ENCODE results near the gene ROR2.

GRCh38 chr9:91775011-91775707, 174.9 kb downstream of the ROR2 start:
- TF ChIP-seq TCF4 (CRISPR knock-in tag; IDR thresholded peaks at IDR 0.05; ENCODE audit: borderline replicate concordance): no peak
- TF ChIP-seq ESRRG (CRISPR knock-in tag; IDR thresholded peaks at IDR 0.05): no peak
- no peak for TF ChIP-seq RARB (CRISPR knock-in tag; IDR thresholded peaks at IDR 0.05)
- no peak for TF ChIP-seq ZNF70 (CRISPR knock-in tag; IDR thresholded peaks at IDR 0.05)
- no peak for TF ChIP-seq CSDC2 (CRISPR knock-in tag; IDR thresholded peaks at IDR 0.05)
- no peak for TF ChIP-seq PATZ1 (CRISPR knock-in tag; IDR thresholded peaks at IDR 0.05; ENCODE audit: borderline replicate concordance)
- no peak for TF ChIP-seq CSRNP3 (CRISPR knock-in tag; IDR thresholded peaks at IDR 0.05)
- no peak for TF ChIP-seq ARNTL (CRISPR knock-in tag; IDR thresholded peaks at IDR 0.05; ENCODE audit: borderline replicate concordance, low read depth)
- TF ChIP-seq ZNF565 (CRISPR knock-in tag; conservative IDR thresholded peaks at IDR 0.05; ENCODE audit: low read depth): no peak
- TF ChIP-seq POU6F1 (CRISPR knock-in tag; IDR thresholded peaks at IDR 0.05; ENCODE audit: borderline replicate concordance, low read depth): no peak

All from SK-N-SH treated with all-trans-retinoic acid at 6 μM for 48 hours (cell line).